ENCODE results near the gene ZNF569. TPM values are rescaled to one million over a fixed set of nuclear protein-coding genes. Genes with fewer than 3 reads are reported as not detected.
A peak's percentile ranks its signal among the peaks of the same experiment; 100 is the strongest.
"Not testable (repeated sequence)": the region's sequence is repeated elsewhere in the genome, so short reads cannot be mapped to it uniquely, and the experiment has no call there.

Gene ZNF569
- total RNA-seq, 1 experiment from 2014 or later: 15.5 TPM

GRCh38 chr19:37413313-37414084 lies 53.7 kb downstream of the ZNF569 start (continued):
- TF ChIP-seq AFF4 (CRISPR knock-in tag; IDR thresholded peaks at IDR 0.05; ENCODE audit: borderline replicate concordance) (no peak), ATF2 (CRISPR knock-in tag; IDR thresholded peaks at IDR 0.05; ENCODE audit: borderline replicate concordance, low read depth) (no peak), MXD4 (CRISPR knock-in tag; IDR thresholded peaks at IDR 0.05; ENCODE audit: borderline replicate concordance) (no peak)

- DNase-seq (ENCODE audit: low spot score): no peak
- CTCF ChIA-PET: no interaction called here
- Mint-ChIP-seq H3K27me3 (ENCODE audit: low read depth) (peaks cover 14% of the 10 kb centered on the region), H3K9me3 (peaks cover 81% of the 10 kb centered on the region), H3K27ac (no peak overlapping the region), H3K4me3 (no peak overlapping the region), H3K36me3 (peaks cover 75% of the 10 kb centered on the region), H3K4me1 (no peaks in the 10 kb centered on the region)
- TF ChIP-seq GRHL2 (CRISPR knock-in tag; IDR thresholded peaks at IDR 0.05; ENCODE audit: insufficient replicate concordance, severe bottlenecking) (no peak), ZBTB43 (CRISPR knock-in tag; IDR thresholded peaks at IDR 0.05) (no peak), KAT7 (CRISPR knock-in tag; IDR thresholded peaks at IDR 0.05; ENCODE audit: borderline replicate concordance) (no peak), CBFB (CRISPR knock-in tag; IDR thresholded peaks at IDR 0.05; ENCODE audit: low read depth) (no peak), TP53 (CRISPR knock-in tag; IDR thresholded peaks at IDR 0.05) (no peak), ZBTB21 (CRISPR knock-in tag; IDR thresholded peaks at IDR 0.05; ENCODE audit: borderline replicate concordance) (no peak), E2F5 (CRISPR knock-in tag; IDR thresholded peaks at IDR 0.05) (no peak)
- POLR2A ChIA-PET: no interaction called here
- no peak for ATAC-seq
These were observed 54.5 kb downstream of the ZNF569 start for GRCh38 chr19:37412700-37413099.

GRCh38 chr19:37406140-37406846 lies 61.0 kb downstream of the ZNF569 start:
- H3K4me1 Mint-ChIP-seq; H3K27ac Mint-ChIP-seq; ATAC-seq; CTCF ChIA-PET; POLR2A ChIA-PET; DNase-seq (ENCODE audit: low spot score); H3K4me3 Mint-ChIP-seq: not testable (repeated sequence)
- Mint-ChIP-seq H3K27me3 (ENCODE audit: low read depth) (peaks cover 19% of the 10 kb centered on the region), H3K36me3 (peaks cover 55% of the 10 kb centered on the region), H3K9me3 (peaks cover 90% of the 10 kb centered on the region)

GRCh38 chr19:37403403-37403802 lies 63.8 kb downstream of the ZNF569 start:
- POLR2A ChIA-PET: no interaction called here
- Mint-ChIP-seq H3K4me3 (no peak overlapping the region), H3K36me3 (peaks cover 52% of the 10 kb centered on the region), H3K4me1 (no peaks in the 10 kb centered on the region), H3K9me3 (peaks cover 83% of the 10 kb centered on the region), H3K27me3 (ENCODE audit: low read depth) (peaks cover 11% of the 10 kb centered on the region), H3K27ac (no peak overlapping the region)
- no peak for ATAC-seq
- peak; percentile 11 for DNase-seq (ENCODE audit: low spot score)
- CTCF ChIA-PET: no interaction called here
- TF ChIP-seq ZNF138 (CRISPR knock-in tag; conservative IDR thresholded peaks at IDR 0.05) (no peak), PREB (CRISPR knock-in tag; IDR thresholded peaks at IDR 0.05; ENCODE audit: borderline replicate concordance) (no peak), JUN (CRISPR knock-in tag; IDR thresholded peaks at IDR 0.05) (no peak), CBFB (CRISPR knock-in tag; IDR thresholded peaks at IDR 0.05; ENCODE audit: low read depth) (no peak), JAZF1 (CRISPR knock-in tag; IDR thresholded peaks at IDR 0.05) (no peak), ERG (CRISPR knock-in tag; IDR thresholded peaks at IDR 0.05) (no peak), KAT7 (CRISPR knock-in tag; IDR thresholded peaks at IDR 0.05; ENCODE audit: borderline replicate concordance) (no peak), GTF2I (CRISPR knock-in tag; conservative IDR thresholded peaks at IDR 0.05) (no peak), MYBL2 (CRISPR knock-in tag; IDR thresholded peaks at IDR 0.05) (no peak), NR2C2 (CRISPR knock-in tag; IDR thresholded peaks at IDR 0.05) (no peak), ZNF121 (CRISPR knock-in tag; IDR thresholded peaks at IDR 0.05) (no peak)
